IMR-90 (cell line): ENCODE results near the gene LGALSL. TPM values are rescaled to one million over a fixed set of nuclear protein-coding genes. Genes with fewer than 3 reads are reported as not detected.

Experiments
- ATAC-seq: fragments of 200-7000 bp; cut with Tn5 transposase; 2 replicates; pipeline ENCODE4 v1.9.1; 2020; ENCODE audit warnings: low read depth, mild to moderate bottlenecking, moderate library complexity
- BruUV-seq: library from RNA; stranded (reverse); fragments of 400-500 nt; replicated peaks from 2 replicates; lab custom pipeline; 2021; lab: Mats Ljungman, UMichigan
- CTCF ChIA-PET: fragments of 300-600 bp; formaldehyde crosslinking; extraction: SDS; loops from one replicate; lab custom pipeline; 2021; ENCODE audit warnings: antibody characterized with exemption; lab: Yijun Ruan, JAX
- POLR2A ChIA-PET: fragments of 300-600 bp; sonication (Branson Sonifier 250); formaldehyde crosslinking; loops from one replicate; lab custom pipeline; 2022; ENCODE audit warnings: antibody characterized with exemption; ENCODE audit not compliant: unreplicated experiment; lab: Charles Lee
- DNase-seq: peaks from one replicate; pipeline ENCODE4 v3.0.0; 2013
- H2AFZ ChIP-seq: replicated peaks from 2 replicates; pipeline ENCODE3; 2013; ENCODE audit warnings: low read length, mild to moderate bottlenecking; ENCODE audit not compliant: poor library complexity
- H2AK5ac ChIP-seq: 2 replicates; pipeline ENCODE4 v1.6.1; 2013; ENCODE audit warnings: low read depth, low read length, inconsistent platforms
- H2AK9ac ChIP-seq: replicated peaks from 2 replicates; pipeline ENCODE3; 2013; ENCODE audit warnings: mild to moderate bottlenecking, low read depth, low read length, moderate library complexity; ENCODE audit not compliant: poor library complexity
- H2BK120ac ChIP-seq: 2 replicates; pipeline ENCODE4 v1.6.1; 2013; ENCODE audit warnings: low read depth, low read length, inconsistent platforms
- H2BK15ac ChIP-seq: 3 replicates; pipeline ENCODE4 v1.6.1; 2013; ENCODE audit warnings: low read depth, low read length, inconsistent platforms
- H2BK20ac ChIP-seq: 2 replicates; pipeline ENCODE4 v1.6.1; 2013; ENCODE audit warnings: low read depth, mild to moderate bottlenecking, inconsistent platforms, low read length, moderate library complexity
- H2BK5ac ChIP-seq: 2 replicates; pipeline ENCODE4 v1.6.1; 2013; ENCODE audit warnings: mild to moderate bottlenecking, low read depth, low read length, inconsistent platforms; ENCODE audit not compliant: poor library complexity, severe bottlenecking
- H3K14ac ChIP-seq: replicated peaks from 2 replicates; pipeline ENCODE4 v1.6.1; 2013; ENCODE audit warnings: low read depth, low read length, inconsistent platforms
- H3K18ac ChIP-seq: 2 replicates; pipeline ENCODE4 v1.6.1; 2013; ENCODE audit warnings: low read depth, low read length, control low read depth
- H3K23ac ChIP-seq: 2 replicates; pipeline ENCODE4 v1.6.1; 2013; ENCODE audit warnings: low read depth, low read length, inconsistent platforms
- H3K27ac ChIP-seq: 2 replicates; pipeline ENCODE4 v1.5.1; 2013; ENCODE audit warnings: mild to moderate bottlenecking, control low read depth, low read length; ENCODE audit not compliant: insufficient read depth
- H3K27me3 ChIP-seq: 2 replicates; pipeline ENCODE4 v1.6.1; 2013; ENCODE audit warnings: low read length; ENCODE audit not compliant: control insufficient read depth, insufficient read depth
- H3K36me3 ChIP-seq: 2 replicates; pipeline ENCODE4 v1.6.1; 2013; ENCODE audit warnings: low read length, mixed read lengths; ENCODE audit not compliant: control insufficient read depth, insufficient read depth
- H3K4ac ChIP-seq: 2 replicates; pipeline ENCODE4 v1.6.1; 2013; ENCODE audit warnings: low read depth, low read length, inconsistent platforms
- H3K4me1 ChIP-seq: 2 replicates; pipeline ENCODE4 v1.6.1; 2013; ENCODE audit warnings: low read length, mixed read lengths; ENCODE audit not compliant: control insufficient read depth, insufficient read depth
- H3K4me2 ChIP-seq: 2 replicates; pipeline ENCODE4 v1.6.1; 2013; ENCODE audit warnings: low read depth, mild to moderate bottlenecking, control low read depth, low read length, moderate library complexity
- H3K4me3 ChIP-seq: 2 replicates; pipeline ENCODE4 v1.5.1; 2013; ENCODE audit warnings: low read depth, mild to moderate bottlenecking, control low read depth, low read length, moderate library complexity; ENCODE audit not compliant: insufficient read depth
- H3K56ac ChIP-seq: 2 replicates; pipeline ENCODE4 v1.6.1; 2013; ENCODE audit warnings: low read length, inconsistent platforms; ENCODE audit not compliant: insufficient read depth; ENCODE audit errors: extremely low read depth
- H3K79me1 ChIP-seq, 2 experiments: 2 replicates each; pipeline ENCODE4 v1.6.1; 2013; ENCODE audit warnings: low read length in 2 of 2, inconsistent platforms in 1 of 2, low read depth in 1 of 2
- H3K9ac ChIP-seq: 2 replicates; pipeline ENCODE4 v1.6.1; 2013; ENCODE audit warnings: low read depth, low read length, control low read depth
- H3K9me1 ChIP-seq: 2 replicates; pipeline ENCODE4 v1.6.1; 2013; ENCODE audit warnings: low read length, inconsistent platforms; ENCODE audit not compliant: insufficient read depth
- H3K9me3 ChIP-seq: 2 replicates; pipeline ENCODE4 v1.6.1; 2013; ENCODE audit warnings: low read length; ENCODE audit not compliant: control insufficient read depth, insufficient read depth
- H4K20me1 ChIP-seq: 2 replicates; pipeline ENCODE4 v1.6.1; 2013; ENCODE audit warnings: low read length, inconsistent platforms; ENCODE audit not compliant: insufficient read depth
- H4K5ac ChIP-seq: 2 replicates; pipeline ENCODE4 v1.6.1; 2013; ENCODE audit warnings: mild to moderate bottlenecking, low read depth, low read length, control low read depth
- H4K8ac ChIP-seq, 2 experiments: 2 replicates each; pipeline ENCODE4 v1.6.1; 2013; ENCODE audit warnings: low read depth in 2 of 2, low read length in 2 of 2, control low read depth in 1 of 2, inconsistent platforms in 1 of 2
- H4K91ac ChIP-seq: 2 replicates; pipeline ENCODE4 v1.6.1; 2013; ENCODE audit warnings: low read depth, low read length, inconsistent platforms; ENCODE audit not compliant: insufficient read depth
- CEBPB ChIP-seq: IDR thresholded peaks from 2 replicates; pipeline ENCODE4 v1.6.1; 2012; ENCODE audit warnings: low read depth, low read length, improper control_type of control experiment
- WGBS, 2 experiments: methylation state at CpG; one replicate each; pipeline versions ENCODE4 v1.1.5 to v1.1.7; 2013; ENCODE audit warnings: missing lambda C conversion rate in 2 of 2; ENCODE audit not compliant: insufficient read length in 1 of 2; ENCODE audit errors: extremely low coverage in 2 of 2; 5-methylcytosine and 5-hydroxymethylcytosine counted together
- dilution Hi-C: fragments of 300-500 bp; cut with HindIII; formaldehyde crosslinking; loops from one replicate; pipeline ENCODE4 v1.14.3; 2018; ENCODE audit warnings: low sequenced_read_pairs; ENCODE audit not compliant: unreplicated experiment
- in situ Hi-C: fragments of 300-500 bp; cut with MboI; formaldehyde crosslinking; loops from 3 replicates; pipeline ENCODE4 v1.14.3; 2019; ENCODE audit warnings: low sequenced_read_pairs, inconsistent platforms, mixed read lengths
- intact Hi-C: fragments of 100-400 bp; cut with micrococcal nuclease; formaldehyde crosslinking; loops from 2 replicates; pipeline ENCODE4 v1.10.0; 2022
- polyA plus RNA-seq, 3 experiments: library from polyadenylated mRNA; depleted of rRNA; stranded (reverse); fragments of >200 nt; gene quantifications; 2 replicates each; pipeline ENCODE4 v1.2.3, GENCODE V29; 2012; ENCODE audit warnings: low replicate concordance in 1 of 3
- total RNA-seq: library from RNA; depleted of rRNA; stranded (reverse); fragments of >200 nt; gene quantifications from 2 replicates; pipeline ENCODE4 v1.2.3, GENCODE V29; 2012

The LGALSL gene
- total and polyA plus RNA-seq, 2 of the 4 experiments (the other 2 are of a cell fraction): 0.86 to 2.9 TPM

DNA sequence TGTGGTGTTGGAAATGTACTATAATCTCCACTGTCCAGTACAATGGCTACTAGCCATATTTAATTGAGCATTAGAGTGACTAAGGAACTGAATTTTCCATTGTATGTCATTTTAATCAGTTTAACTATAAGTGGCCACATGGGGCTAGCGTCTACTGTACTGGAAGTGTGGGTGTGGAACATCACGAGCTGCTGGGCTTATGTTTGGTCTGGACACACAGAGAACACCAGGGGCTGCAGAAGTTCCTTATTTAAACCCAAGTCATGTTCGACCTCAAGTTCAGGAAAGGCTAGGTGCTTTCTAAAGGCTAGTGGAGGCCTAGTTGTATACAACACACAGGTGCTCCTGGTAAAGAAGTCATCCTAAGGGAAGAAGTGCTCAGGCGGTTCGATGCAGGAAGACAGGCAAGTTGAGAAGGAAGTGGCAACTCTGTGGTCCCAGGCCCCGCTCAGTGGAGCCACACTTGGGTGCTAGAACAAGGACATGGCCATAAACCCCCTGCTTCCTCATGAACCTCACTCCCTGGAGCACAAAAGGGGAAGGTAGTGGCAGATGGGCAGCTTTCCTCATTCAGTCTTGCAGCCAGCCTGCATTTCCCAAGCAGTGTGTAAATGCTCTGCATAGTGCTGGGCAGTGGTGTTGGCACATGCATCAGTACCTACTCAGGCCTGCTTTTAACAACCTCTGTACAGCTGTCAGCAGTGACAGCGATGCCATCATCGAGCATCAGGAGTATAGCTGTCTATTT, 13.3 kb downstream of the LGALSL start:
- no peak overlapping the region for H4K8ac ChIP-seq
- DNase-seq: no peak
- no peak overlapping the region for H3K4me3 ChIP-seq
- in situ Hi-C loops (no loop called here), intact Hi-C loops (no loop called here), dilution Hi-C loops (no loop called here)
- no peak overlapping the region for H3K27ac ChIP-seq
- no peak for ATAC-seq
- TF ChIP-seq CEBPB: no peak
- H3K4me2 ChIP-seq: no peak overlapping the region
- H4K91ac ChIP-seq: no peak overlapping the region
- no peaks in the 10 kb centered on the region for H3K9me3 ChIP-seq
- no peak overlapping the region for H3K18ac ChIP-seq
- ChIA-PET CTCF (no interaction called here), POLR2A (no interaction called here)
- no peak overlapping the region for H3K9ac ChIP-seq
- no peaks in the 10 kb centered on the region for H4K20me1 ChIP-seq
- H3K14ac ChIP-seq: no peak overlapping the region
- H2BK20ac ChIP-seq: no peak overlapping the region
- no peak overlapping the region for H2BK15ac ChIP-seq
- H4K5ac ChIP-seq: no peak overlapping the region
- H3K36me3 ChIP-seq: no peaks in the 10 kb centered on the region
- no peak overlapping the region for H2AFZ ChIP-seq
- H3K23ac ChIP-seq: no peak overlapping the region
- no peak overlapping the region for H2BK5ac ChIP-seq
- no peak overlapping the region for H2AK9ac ChIP-seq
- H3K79me1 ChIP-seq: no peaks in the 10 kb centered on the region
- no TSS peak for BruUV-seq
- H3K56ac ChIP-seq: no peak overlapping the region
- H2BK120ac ChIP-seq: no peak overlapping the region
- H2AK5ac ChIP-seq: no peak overlapping the region
- no peaks in the 10 kb centered on the region for H3K9me1 ChIP-seq
- H3K27me3 ChIP-seq: peaks cover 38% of the 10 kb centered on the region
- 57% methylated on average over 1 of the region's 8 CpGs; no CpG with 5 or more reads in 1 of the 2 experiments for WGBS, 2 experiments
- H3K4ac ChIP-seq: no peak overlapping the region
- H3K4me1 ChIP-seq: no peaks in the 10 kb centered on the region; the same call in 1 of the 2 replicates
